Fibroblast of lung (primary cell): ENCODE data around the gene DHX16.

ENCODE experiments used
- CTCF ChIP-seq, 2 donors: IDR thresholded peaks in 1 of 2; conservative IDR thresholded peaks in 1 of 2; 1 replicate in 1 of 2; 2 replicates in 1 of 2; pipeline ENCODE4 v1.5.1; 2011 to 2012; ENCODE audit warnings: low read length in 2 of 2, control low read depth in 1 of 2, inconsistent platforms in 1 of 2, low read depth in 1 of 2, mild to moderate bottlenecking in 1 of 2
- EZH2 ChIP-seq: IDR thresholded peaks from 2 replicates; pipeline ENCODE4 v1.5.1; 2012; ENCODE audit warnings: low read length, control low read depth, mild to moderate bottlenecking; ENCODE audit errors: missing control alignments

- no peak for TF ChIP-seq CTCF (conservative IDR thresholded peaks at IDR 0.05 in 1 of 2, IDR thresholded peaks at IDR 0.05 in 1 of 2; ENCODE audit: low read depth in 1 of 2, low read length in 2 of 2)
- TF ChIP-seq EZH2, result no peak
Observed at GRCh38 chr6:30703821-30704220, 31.0 kb upstream of the DHX16 start.
